ENCODE results near the gene TXNIP.

TXNIP gene

GRCh38 chr1:145993618-145994390 lies 2.6 kb downstream of the TXNIP start:
- Histone ChIP-seq H3K9ac (ENCODE audit: low read length) (no peak overlapping the region), H3K4me3 (ENCODE audit: low read length) (peak overlapping the region; percentile 90; the same call in 1 of the 2 replicates), H4K20me1 (ENCODE audit: insufficient read depth, low read length) (peaks cover 41% of the 10 kb centered on the region), H3K36me3 (replicated peaks; ENCODE audit: low read depth, low read length) (peaks cover 46% of the 10 kb centered on the region), H3K79me2 (ENCODE audit: low read length) (peaks cover 21% of the 10 kb centered on the region), H2AFZ (ENCODE audit: low read depth, low read length) (no peak overlapping the region), H3K4me2 (ENCODE audit: low read length) (peak overlapping the region; percentile 90), H3K4me1 (ENCODE audit: low read length) (peaks cover 22% of the 10 kb centered on the region), H3K9me3 (ENCODE audit: insufficient read depth, low read length) (no peaks in the 10 kb centered on the region), H3K27ac (ENCODE audit: low read length) (no peak overlapping the region), H3K27me3 (ENCODE audit: low read depth, low read length) (no peaks in the 10 kb centered on the region)
- TF ChIP-seq EZH2phosphoT487 (IDR thresholded peaks at IDR 0.05; ENCODE audit: low read depth) = no peak
- TF ChIP-seq CTCF (IDR thresholded peaks at IDR 0.05; ENCODE audit: low read depth, low read length) = no peak

GRCh38 chr1:145992958-145993617 lies 3.3 kb downstream of the TXNIP start:
- H3K4me3 ChIP-seq (ENCODE audit: low read length) = no peak overlapping the region

GRCh38 chr1:145992502-145992936 lies 3.9 kb downstream of the TXNIP start:
- no peaks in the 10 kb centered on the region for H3K9me3 ChIP-seq (ENCODE audit: insufficient read depth, low read length)
- peaks cover 46% of the 10 kb centered on the region for H3K36me3 ChIP-seq (replicated peaks; ENCODE audit: low read depth, low read length)
- H3K79me2 ChIP-seq (ENCODE audit: low read length) = peaks cover 21% of the 10 kb centered on the region
- H2AFZ ChIP-seq (ENCODE audit: low read depth, low read length) = no peak overlapping the region
- H3K4me1 ChIP-seq (ENCODE audit: low read length) = peaks cover 27% of the 10 kb centered on the region
- no peak overlapping the region for H3K27ac ChIP-seq (ENCODE audit: low read length)
- no peak overlapping the region for H3K4me3 ChIP-seq (ENCODE audit: low read length)
- H4K20me1 ChIP-seq (ENCODE audit: insufficient read depth, low read length) = peaks cover 41% of the 10 kb centered on the region
- no peak overlapping the region for H3K9ac ChIP-seq (ENCODE audit: low read length)
- TF ChIP-seq CTCF (IDR thresholded peaks at IDR 0.05; ENCODE audit: low read depth, low read length) (no peak), EZH2phosphoT487 (IDR thresholded peaks at IDR 0.05; ENCODE audit: low read depth) (no peak)
- H3K4me2 ChIP-seq (ENCODE audit: low read length) = no peak overlapping the region
- no peaks in the 10 kb centered on the region for H3K27me3 ChIP-seq (ENCODE audit: low read depth, low read length)

More at GRCh38 chr1:145992958-145993617, 3.3 kb downstream of the TXNIP start:
- H3K9ac ChIP-seq (ENCODE audit: low read length) = no peak overlapping the region
- H3K36me3 ChIP-seq (replicated peaks; ENCODE audit: low read depth, low read length) = peaks cover 46% of the 10 kb centered on the region
- no peaks in the 10 kb centered on the region for H3K27me3 ChIP-seq (ENCODE audit: low read depth, low read length)
- no peaks in the 10 kb centered on the region for H3K9me3 ChIP-seq (ENCODE audit: insufficient read depth, low read length)
- peaks cover 41% of the 10 kb centered on the region for H4K20me1 ChIP-seq (ENCODE audit: insufficient read depth, low read length)
- H3K4me2 ChIP-seq (ENCODE audit: low read length) = no peak overlapping the region
- H2AFZ ChIP-seq (ENCODE audit: low read depth, low read length) = no peak overlapping the region
- H3K4me1 ChIP-seq (ENCODE audit: low read length) = peaks cover 29% of the 10 kb centered on the region
- H3K27ac ChIP-seq (ENCODE audit: low read length) = no peak overlapping the region
- TF ChIP-seq EZH2phosphoT487 (IDR thresholded peaks at IDR 0.05; ENCODE audit: low read depth) (no peak), CTCF (IDR thresholded peaks at IDR 0.05; ENCODE audit: low read depth, low read length) (no peak)
- peaks cover 21% of the 10 kb centered on the region for H3K79me2 ChIP-seq (ENCODE audit: low read length)

GRCh38 chr1:145991735-145992412 lies 4.5 kb downstream of the TXNIP start:
- H3K9me3 ChIP-seq (ENCODE audit: insufficient read depth, low read length) = no peaks in the 10 kb centered on the region
- H3K4me1 ChIP-seq (ENCODE audit: low read length) = peaks cover 22% of the 10 kb centered on the region
- TF ChIP-seq EZH2phosphoT487 (IDR thresholded peaks at IDR 0.05; ENCODE audit: low read depth) (no peak), CTCF (IDR thresholded peaks at IDR 0.05; ENCODE audit: low read depth, low read length) (no peak)
- H4K20me1 ChIP-seq (ENCODE audit: insufficient read depth, low read length) = peaks cover 41% of the 10 kb centered on the region
- H2AFZ ChIP-seq (ENCODE audit: low read depth, low read length) = no peak overlapping the region
- no peak overlapping the region for H3K4me3 ChIP-seq (ENCODE audit: low read length)
- H3K27ac ChIP-seq (ENCODE audit: low read length) = peak overlapping the region; percentile 2; the same call in 1 of the 2 replicates
- H3K9ac ChIP-seq (ENCODE audit: low read length) = no peak overlapping the region
- H3K79me2 ChIP-seq (ENCODE audit: low read length) = peaks cover 21% of the 10 kb centered on the region
- H3K27me3 ChIP-seq (ENCODE audit: low read depth, low read length) = no peaks in the 10 kb centered on the region
- peaks cover 46% of the 10 kb centered on the region for H3K36me3 ChIP-seq (replicated peaks; ENCODE audit: low read depth, low read length)
- H3K4me2 ChIP-seq (ENCODE audit: low read length) = no peak overlapping the region

All from OCI-LY3 (cell line).